ENCODE measurements around the gene BTRC.

GRCh38 chr10:101354328-101355071, 535 bp downstream of the BTRC start:
- TF ChIP-seq CTCF (IDR thresholded peaks at IDR 0.05 in 2 of 3, conservative IDR thresholded peaks at IDR 0.05 in 1 of 3; ENCODE audit: control insufficient read depth in 2 of 3, extremely low read depth in 1 of 3, insufficient read depth in 1 of 3, low read depth in 3 of 3, low read length in 3 of 3) (no peak), BRCA1 (IDR thresholded peaks at IDR 0.05; ENCODE audit: low read depth, low read length) (no peak), POLR2A (IDR thresholded peaks at IDR 0.05; ENCODE audit: low read depth, low read length) (no peak), TCF12 (IDR thresholded peaks at IDR 0.05; ENCODE audit: low read depth, low read length) (no peak), FOXM1 (IDR thresholded peaks at IDR 0.05; ENCODE audit: low read depth, low read length) (no peak)

Data from GM12878 (cell line).